Measurements from ENCODE around the gene SEMA4B.

SEMA4B gene, protein sequence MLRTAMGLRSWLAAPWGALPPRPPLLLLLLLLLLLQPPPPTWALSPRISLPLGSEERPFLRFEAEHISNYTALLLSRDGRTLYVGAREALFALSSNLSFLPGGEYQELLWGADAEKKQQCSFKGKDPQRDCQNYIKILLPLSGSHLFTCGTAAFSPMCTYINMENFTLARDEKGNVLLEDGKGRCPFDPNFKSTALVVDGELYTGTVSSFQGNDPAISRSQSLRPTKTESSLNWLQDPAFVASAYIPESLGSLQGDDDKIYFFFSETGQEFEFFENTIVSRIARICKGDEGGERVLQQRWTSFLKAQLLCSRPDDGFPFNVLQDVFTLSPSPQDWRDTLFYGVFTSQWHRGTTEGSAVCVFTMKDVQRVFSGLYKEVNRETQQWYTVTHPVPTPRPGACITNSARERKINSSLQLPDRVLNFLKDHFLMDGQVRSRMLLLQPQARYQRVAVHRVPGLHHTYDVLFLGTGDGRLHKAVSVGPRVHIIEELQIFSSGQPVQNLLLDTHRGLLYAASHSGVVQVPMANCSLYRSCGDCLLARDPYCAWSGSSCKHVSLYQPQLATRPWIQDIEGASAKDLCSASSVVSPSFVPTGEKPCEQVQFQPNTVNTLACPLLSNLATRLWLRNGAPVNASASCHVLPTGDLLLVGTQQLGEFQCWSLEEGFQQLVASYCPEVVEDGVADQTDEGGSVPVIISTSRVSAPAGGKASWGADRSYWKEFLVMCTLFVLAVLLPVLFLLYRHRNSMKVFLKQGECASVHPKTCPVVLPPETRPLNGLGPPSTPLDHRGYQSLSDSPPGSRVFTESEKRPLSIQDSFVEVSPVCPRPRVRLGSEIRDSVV

DNA sequence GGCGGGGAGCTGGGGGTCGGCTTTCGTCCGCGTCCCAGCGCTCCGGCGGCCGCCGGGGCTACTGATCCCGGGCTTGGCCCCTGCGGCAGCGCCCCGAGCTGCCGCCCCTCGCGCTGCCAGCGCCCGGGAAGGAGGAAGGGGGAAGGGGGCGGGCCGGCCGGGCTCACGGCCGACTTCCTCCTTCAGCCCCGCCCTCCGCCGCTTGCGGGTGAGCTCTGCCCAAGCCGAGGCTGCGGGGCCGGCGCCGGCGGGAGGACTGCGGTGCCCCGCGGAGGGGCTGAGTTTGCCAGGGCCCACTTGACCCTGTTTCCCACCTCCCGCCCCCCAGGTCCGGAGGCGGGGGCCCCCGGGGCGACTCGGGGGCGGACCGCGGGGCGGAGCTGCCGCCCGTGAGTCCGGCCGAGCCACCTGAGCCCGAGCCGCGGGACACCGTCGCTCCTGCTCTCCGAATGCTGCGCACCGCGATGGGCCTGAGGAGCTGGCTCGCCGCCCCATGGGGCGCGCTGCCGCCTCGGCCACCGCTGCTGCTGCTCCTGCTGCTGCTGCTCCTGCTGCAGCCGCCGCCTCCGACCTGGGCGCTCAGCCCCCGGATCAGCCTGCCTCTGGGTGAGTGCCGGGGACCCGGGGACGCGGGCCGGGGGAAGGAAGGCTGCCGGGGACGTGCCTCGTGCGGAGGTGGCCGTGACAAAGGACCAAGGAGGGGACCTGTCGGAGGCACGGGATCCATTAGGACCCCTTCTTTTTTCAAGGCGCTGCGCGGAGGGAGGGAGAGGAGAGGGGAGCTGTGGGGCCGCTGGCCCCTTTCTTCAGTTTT lies at the start of gene SEMA4B:
Gene SEMA4B (plus strand): TSS at position 201 of the 814 bp plus-strand sequence. CDS start 249 bp downstream, at position 450.
- peak; percentile 87 for DNase-seq (ENCODE audit: extremely low spot score)
- CTCF ChIA-PET = interaction anchor here (0.7 to 2.6 kb wide), 5 partner anchors 13 to 59 kb away, joined by 3 to 8 read pairs (median 3); no protein-coding TSS in a partner anchor
- TF ChIP-seq L3MBTL2 (conservative IDR thresholded peaks at IDR 0.05) = no peak
- TF ChIP-seq ZNF384 (IDR thresholded peaks at IDR 0.05) = no peak
- TF ChIP-seq FOXM1 (IDR thresholded peaks at IDR 0.05; ENCODE audit: borderline replicate concordance) = no peak
- no peak for TF ChIP-seq FOXK2 (IDR thresholded peaks at IDR 0.05)
- no peak for TF ChIP-seq SP1 (IDR thresholded peaks at IDR 0.05)
- TF ChIP-seq SUZ12 (IDR thresholded peaks at IDR 0.05) = no peak
- POLR2A ChIA-PET = interaction anchor here (0.7 to 2.9 kb wide), 21 partner anchors 9 to 289 kb away, joined by 3 to 20 read pairs (median 5); partner anchors contain the start of genes ARPIN, CIB1, GDPGP1 and IDH2

DNA sequence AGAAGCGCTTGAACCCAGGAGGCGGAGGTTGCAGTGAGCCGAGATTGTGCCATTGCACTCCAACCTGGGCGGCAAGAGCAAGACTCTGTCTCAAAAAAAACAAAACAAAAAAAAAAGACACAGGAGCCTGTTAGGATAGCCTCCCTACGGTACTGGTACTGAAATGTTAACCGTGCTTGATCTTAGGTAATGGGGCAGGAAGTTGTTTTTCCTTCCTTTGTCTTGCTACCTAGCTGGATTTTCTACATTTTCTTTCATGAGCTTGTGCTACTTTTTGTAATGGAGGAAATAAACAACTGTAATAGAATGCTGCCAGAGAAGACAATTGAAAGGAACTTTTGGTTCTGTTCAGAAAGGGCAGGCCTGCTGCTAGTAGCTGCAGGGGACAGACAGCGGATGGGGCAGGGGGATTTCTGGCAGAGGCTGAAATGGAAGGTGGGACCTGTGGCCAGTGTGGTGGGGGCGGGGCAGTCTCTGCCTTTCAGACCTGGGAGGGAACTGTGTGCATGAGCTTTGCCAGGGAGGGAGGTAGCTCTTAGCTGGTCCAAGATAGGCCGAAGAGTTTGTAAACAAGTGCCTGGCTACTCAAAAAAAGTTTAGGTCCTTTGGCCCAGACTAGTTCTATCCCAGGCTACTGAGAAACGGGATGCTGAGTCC lies 49.0 kb upstream of the SEMA4B start:
- ChIA-PET POLR2A (interaction anchor here (0.6 kb wide), 1 partner anchor 114 kb away, joined by 3 read pairs; the partner anchor contains the start of gene NGRN), CTCF (interaction anchor here (0.5 to 2.2 kb wide), 6 partner anchors 9 to 135 kb away, joined by 3 to 14 read pairs (median 6); no protein-coding TSS in a partner anchor)
- TF ChIP-seq TARDBP (IDR thresholded peaks at IDR 0.05) (no peak), BHLHE40 (IDR thresholded peaks at IDR 0.05; ENCODE audit: borderline replicate concordance) (no peak), NFRKB (IDR thresholded peaks at IDR 0.05) (no peak), FOXK2 (IDR thresholded peaks at IDR 0.05) (no peak), SUZ12 (IDR thresholded peaks at IDR 0.05) (no peak), L3MBTL2 (conservative IDR thresholded peaks at IDR 0.05) (no peak), LEF1 (IDR thresholded peaks at IDR 0.05; ENCODE audit: borderline replicate concordance) (no peak), ARNT (IDR thresholded peaks at IDR 0.05) (no peak), CTBP1 (IDR thresholded peaks at IDR 0.05; ENCODE audit: borderline replicate concordance) (no peak), FOXA1 (IDR thresholded peaks at IDR 0.05) (no peak), ELF4 (IDR thresholded peaks at IDR 0.05) (no peak), FOXM1 (IDR thresholded peaks at IDR 0.05; ENCODE audit: borderline replicate concordance) (no peak), ZNF384 (IDR thresholded peaks at IDR 0.05) (no peak)
- TF ChIP-seq, protein P1, sequence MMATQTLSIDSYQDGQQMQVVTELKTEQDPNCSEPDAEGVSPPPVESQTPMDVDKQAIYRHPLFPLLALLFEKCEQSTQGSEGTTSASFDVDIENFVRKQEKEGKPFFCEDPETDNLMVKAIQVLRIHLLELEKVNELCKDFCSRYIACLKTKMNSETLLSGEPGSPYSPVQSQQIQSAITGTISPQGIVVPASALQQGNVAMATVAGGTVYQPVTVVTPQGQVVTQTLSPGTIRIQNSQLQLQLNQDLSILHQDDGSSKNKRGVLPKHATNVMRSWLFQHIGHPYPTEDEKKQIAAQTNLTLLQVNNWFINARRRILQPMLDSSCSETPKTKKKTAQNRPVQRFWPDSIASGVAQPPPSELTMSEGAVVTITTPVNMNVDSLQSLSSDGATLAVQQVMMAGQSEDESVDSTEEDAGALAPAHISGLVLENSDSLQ (IDR thresholded peaks at IDR 0.05) = no peak
- DNase-seq (ENCODE audit: extremely low spot score) = no peak

DNA sequence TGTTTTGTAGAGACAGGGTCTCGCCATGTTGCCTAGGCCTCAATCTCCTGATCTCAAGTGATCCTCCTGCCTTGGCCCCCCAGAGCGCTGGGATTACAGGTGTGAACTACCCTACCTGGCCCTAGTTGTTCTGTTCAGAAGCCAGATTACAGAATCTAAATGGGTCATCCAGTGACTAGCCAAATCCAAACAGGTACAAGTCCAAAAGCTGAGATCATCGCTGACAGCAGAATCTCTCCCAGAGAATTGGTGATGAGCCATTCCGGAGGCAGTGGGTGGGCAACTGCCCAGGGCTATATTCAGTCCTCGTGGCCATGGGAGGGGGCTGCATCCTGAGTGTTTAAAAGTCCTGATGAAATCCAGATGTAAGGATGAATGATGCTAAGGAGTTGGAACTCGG lies 47.5 kb upstream of the SEMA4B start:
- TF ChIP-seq BHLHE40 (IDR thresholded peaks at IDR 0.05; ENCODE audit: borderline replicate concordance) (no peak), L3MBTL2 (conservative IDR thresholded peaks at IDR 0.05) (no peak), LEF1 (IDR thresholded peaks at IDR 0.05; ENCODE audit: borderline replicate concordance) (no peak), FOXK2 (IDR thresholded peaks at IDR 0.05) (no peak), TARDBP (IDR thresholded peaks at IDR 0.05) (no peak), NFRKB (IDR thresholded peaks at IDR 0.05) (no peak), FOXM1 (IDR thresholded peaks at IDR 0.05; ENCODE audit: borderline replicate concordance) (no peak), ZNF384 (IDR thresholded peaks at IDR 0.05) (no peak), CTBP1 (IDR thresholded peaks at IDR 0.05; ENCODE audit: borderline replicate concordance) (no peak)
- DNase-seq (ENCODE audit: extremely low spot score) = no peak
- CTCF ChIA-PET = no interaction called here
- POLR2A ChIA-PET = interaction anchor here (1.2 kb wide), 1 partner anchor 10 kb away, joined by 3 read pairs; no protein-coding TSS in a partner anchor

DNA sequence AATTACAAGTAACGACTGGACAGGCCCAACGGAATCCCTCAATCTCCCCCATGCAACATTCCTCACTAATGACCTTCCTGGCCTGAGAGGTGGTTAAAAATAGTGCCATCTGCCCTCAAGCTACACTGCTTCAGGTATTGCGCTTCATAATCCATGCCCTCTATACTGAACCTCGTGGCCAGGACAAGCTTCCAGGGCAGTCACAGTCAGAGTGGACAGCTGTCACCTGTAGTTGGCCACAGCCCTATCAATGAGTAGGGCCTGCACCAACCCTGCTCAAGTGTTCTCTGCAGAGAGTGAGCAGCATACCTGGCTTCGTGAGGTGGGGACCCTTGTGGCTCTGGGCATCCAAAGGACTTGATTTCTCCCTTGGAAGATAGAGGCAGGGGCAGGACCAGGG lies 46.9 kb upstream of the SEMA4B start:
- CTCF ChIA-PET = no interaction called here
- no peak for DNase-seq (ENCODE audit: extremely low spot score)
- POLR2A ChIA-PET = interaction anchor here (1.2 kb wide), 1 partner anchor 11 kb away, joined by 3 read pairs; no protein-coding TSS in a partner anchor
- TF ChIP-seq LEF1 (IDR thresholded peaks at IDR 0.05; ENCODE audit: borderline replicate concordance) = no peak
- TF ChIP-seq CTBP1 (IDR thresholded peaks at IDR 0.05; ENCODE audit: borderline replicate concordance) = no peak
- no peak for TF ChIP-seq ZNF384 (IDR thresholded peaks at IDR 0.05)
- no peak for TF ChIP-seq NFRKB (IDR thresholded peaks at IDR 0.05)
- TF ChIP-seq SP1 (IDR thresholded peaks at IDR 0.05) = no peak
- no peak for TF ChIP-seq FOXA1 (IDR thresholded peaks at IDR 0.05)
- no peak for TF ChIP-seq SUZ12 (IDR thresholded peaks at IDR 0.05)
- TF ChIP-seq, protein P1 (IDR thresholded peaks at IDR 0.05) = no peak
- no peak for TF ChIP-seq ARNT (IDR thresholded peaks at IDR 0.05)
- TF ChIP-seq TARDBP (IDR thresholded peaks at IDR 0.05) = no peak
- no peak for TF ChIP-seq HDGF (IDR thresholded peaks at IDR 0.05; ENCODE audit: borderline replicate concordance)
- no peak for TF ChIP-seq ELF4 (IDR thresholded peaks at IDR 0.05)
- no peak for TF ChIP-seq FOXK2 (IDR thresholded peaks at IDR 0.05)
- TF ChIP-seq BHLHE40 (IDR thresholded peaks at IDR 0.05; ENCODE audit: borderline replicate concordance) = no peak
- no peak for TF ChIP-seq FOXM1 (IDR thresholded peaks at IDR 0.05; ENCODE audit: borderline replicate concordance)
- TF ChIP-seq L3MBTL2 (conservative IDR thresholded peaks at IDR 0.05) = no peak
